ENCODE measurements around the gene CCDC88B.
"Not testable (repeated sequence)": the region's sequence is repeated elsewhere in the genome, so short reads cannot be mapped to it uniquely, and the experiment has no call there.

Gene CCDC88B

DNA sequence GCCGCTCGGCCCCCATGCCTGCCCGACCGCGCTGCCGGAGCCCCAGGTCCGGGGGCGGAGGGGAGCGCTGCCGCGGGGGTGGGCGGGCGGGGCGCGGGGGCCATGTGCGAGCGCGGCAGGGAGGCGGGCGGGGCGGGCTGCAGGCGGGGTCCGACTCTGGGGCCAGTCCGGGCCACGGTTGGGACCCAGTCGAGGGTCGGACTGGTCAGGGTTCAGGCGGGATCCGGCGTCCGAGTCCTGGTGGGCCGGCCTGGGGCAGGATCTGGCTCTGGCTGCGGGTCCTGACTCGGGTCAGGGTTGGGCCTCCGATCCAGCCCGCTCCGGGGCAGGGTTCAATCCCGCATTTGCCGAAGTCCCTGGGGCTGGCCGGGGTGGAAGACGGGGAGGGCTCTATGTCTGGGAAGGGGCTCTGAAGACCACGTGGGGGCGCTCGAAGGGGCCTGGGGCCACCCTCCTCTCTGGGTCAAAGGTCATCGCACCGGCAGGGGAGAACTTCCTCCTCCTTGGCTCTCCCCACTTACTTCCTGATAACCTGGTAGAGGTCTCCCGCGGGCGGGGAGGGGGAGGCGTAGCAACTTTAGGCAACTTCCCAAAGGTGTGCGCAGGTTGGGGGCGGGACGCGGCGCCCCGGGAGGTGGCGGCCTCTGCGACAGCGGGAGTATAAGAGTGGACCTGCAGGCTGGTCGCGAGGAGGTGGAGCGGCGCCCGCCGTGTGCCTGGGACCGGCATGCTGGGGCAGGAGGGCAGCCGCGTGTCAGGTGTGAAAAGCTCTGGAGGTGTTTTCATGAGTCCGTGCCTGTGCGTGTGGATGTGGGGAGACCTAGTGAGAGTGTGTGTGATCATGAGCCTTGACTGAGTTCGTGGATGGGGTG is 34.1 kb upstream of the CCDC88B start:
- no peak for DNase-seq (ENCODE audit: low spot score)

DNA sequence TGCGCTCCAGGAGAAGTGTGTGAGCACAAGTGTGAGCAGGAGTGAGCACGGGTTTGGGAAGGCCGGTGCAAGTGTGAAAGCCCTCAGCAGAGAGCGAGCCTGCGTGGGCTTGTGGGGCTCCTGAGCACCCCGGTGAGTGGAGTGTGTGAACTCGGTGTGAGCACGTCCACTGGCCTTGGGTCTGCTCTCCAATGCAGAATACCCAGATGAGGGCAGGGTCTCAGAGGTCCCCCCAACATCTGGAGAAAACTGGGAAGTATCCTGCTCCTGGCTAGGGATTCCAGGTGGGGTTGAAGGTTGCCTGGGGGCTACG is 33.5 kb upstream of the CCDC88B start:
- no peak for DNase-seq (ENCODE audit: low spot score)

DNA sequence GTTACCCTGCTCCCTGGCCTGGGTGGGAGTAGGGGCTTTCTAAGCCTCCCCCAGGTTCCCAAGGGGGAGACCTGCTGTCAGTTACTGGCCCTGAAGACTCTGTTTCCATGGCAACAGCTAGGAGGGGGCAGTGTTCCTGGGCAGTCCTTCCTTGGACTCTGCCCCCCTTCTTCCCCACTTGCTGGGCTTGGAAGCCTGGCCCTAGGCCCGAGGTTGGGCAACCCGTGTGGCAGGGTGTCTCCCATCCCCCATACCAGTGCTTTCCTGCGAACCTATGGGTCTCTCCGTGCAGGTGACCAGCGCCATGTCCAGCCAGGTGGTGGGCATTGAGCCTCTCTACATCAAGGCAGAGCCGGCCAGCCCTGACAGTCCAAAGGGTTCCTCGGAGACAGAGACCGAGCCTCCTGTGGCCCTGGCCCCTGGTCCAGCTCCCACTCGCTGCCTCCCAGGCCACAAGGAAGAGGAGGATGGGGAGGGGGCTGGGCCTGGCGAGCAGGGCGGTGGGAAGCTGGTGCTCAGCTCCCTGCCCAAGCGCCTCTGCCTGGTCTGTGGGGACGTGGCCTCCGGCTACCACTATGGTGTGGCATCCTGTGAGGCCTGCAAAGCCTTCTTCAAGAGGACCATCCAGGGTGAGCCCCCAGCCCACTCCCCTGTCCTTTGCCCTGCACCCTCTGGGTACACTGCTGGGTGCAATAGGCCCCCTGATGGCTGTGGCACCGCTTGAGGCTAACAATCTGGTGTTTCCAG is 33.0 kb upstream of the CCDC88B start:
- no peak for DNase-seq (ENCODE audit: low spot score)

DNA sequence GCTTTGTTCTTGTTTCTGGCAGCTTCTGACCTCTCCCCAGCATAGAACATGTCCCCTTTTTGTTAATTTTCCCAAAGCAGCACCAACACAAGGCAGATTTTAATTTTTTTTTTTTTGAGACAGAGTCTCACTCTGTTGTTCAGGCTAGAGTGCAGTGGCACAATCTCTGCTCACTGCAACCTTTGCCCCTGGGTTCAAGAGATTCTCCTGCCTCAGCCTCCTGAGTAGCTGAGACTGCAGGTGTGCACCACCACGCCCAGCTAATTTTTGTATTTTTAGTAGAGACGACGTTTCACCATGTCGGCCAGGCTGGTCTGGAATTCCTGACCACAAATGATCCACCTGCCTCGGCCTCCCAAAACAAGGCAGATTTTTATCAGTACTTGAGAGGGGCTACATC is 32.2 kb upstream of the CCDC88B start:
- DNase-seq (ENCODE audit: low spot score) = not testable (repeated sequence)

DNA sequence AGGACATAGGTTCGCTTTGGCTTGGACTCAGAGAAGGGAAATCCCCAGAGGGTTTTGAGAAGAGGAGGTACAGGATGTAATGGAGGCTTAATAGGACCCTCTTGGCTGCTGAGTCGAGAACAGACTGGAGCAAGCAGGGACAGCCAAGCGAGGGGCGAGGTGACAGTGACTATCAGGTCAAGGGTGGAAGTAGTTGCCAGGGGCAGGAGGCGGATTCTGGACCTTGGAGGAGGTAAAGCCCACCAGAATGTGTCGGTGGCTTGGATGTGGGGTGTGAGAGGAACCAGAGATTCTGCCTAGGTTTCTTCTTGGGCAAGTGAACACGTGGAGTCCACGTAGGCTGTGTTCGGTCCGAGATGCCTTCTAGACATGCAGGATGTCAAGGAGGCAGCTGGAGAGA is 27.1 kb upstream of the CCDC88B start:
- no peak for DNase-seq (ENCODE audit: low spot score)

DNA sequence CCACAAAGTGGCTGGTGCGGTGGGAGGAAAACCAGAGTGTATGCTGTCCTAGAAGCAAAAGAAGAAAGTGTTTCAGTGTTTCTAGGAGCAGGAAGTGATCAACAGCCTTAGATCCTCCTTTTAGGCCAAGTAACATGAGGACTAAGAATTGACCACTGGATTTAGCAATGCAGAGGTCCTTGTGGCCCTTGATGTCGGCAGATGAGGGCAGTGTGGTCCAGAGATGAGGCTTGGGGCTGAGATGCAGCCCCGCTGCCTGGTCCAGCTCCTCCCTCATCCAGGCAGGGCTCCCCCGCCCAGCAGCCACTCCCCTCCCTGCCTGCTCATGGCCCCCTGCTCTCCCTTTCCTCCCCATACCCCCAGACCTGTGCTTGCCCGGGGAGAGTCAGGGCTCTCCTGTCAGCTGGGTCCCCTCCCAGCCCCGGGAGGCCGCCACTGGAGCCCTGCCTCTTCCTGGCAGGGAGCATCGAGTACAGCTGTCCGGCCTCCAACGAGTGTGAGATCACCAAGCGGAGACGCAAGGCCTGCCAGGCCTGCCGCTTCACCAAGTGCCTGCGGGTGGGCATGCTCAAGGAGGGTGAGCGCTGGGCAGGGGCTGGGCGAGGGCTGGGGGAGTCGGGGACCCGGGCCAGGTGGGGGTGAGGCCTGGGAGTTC is 26.4 kb upstream of the CCDC88B start:
- DNase-seq (ENCODE audit: low spot score) = no peak

DNA sequence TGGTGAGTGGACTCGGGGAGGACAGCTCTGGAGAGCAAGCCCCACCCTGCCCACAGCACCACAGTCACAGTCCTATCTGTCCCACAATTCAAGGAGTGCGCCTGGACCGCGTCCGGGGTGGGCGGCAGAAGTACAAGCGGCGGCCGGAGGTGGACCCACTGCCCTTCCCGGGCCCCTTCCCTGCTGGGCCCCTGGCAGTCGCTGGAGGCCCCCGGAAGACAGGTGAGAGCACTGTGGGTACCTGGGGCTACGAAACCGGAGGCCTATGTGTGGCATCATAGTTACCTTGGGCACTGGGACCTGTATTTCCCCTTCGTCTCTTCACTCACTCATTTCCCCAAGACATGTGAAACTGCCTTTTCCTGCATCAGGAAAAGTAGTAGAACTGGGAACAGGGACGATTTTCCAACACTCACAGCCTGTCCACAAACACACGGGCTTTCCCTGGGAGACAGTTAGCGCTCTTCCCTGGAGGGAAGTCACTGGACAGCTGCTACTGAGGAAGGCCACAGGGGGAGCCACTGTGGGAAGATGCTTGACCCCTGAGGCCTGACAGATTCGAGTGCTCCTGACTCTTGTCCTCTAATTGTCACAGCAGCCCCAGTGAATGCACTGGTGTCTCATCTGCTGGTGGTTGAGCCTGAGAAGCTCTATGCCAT is 25.7 kb upstream of the CCDC88B start:
- no peak for DNase-seq (ENCODE audit: low spot score)

DNA sequence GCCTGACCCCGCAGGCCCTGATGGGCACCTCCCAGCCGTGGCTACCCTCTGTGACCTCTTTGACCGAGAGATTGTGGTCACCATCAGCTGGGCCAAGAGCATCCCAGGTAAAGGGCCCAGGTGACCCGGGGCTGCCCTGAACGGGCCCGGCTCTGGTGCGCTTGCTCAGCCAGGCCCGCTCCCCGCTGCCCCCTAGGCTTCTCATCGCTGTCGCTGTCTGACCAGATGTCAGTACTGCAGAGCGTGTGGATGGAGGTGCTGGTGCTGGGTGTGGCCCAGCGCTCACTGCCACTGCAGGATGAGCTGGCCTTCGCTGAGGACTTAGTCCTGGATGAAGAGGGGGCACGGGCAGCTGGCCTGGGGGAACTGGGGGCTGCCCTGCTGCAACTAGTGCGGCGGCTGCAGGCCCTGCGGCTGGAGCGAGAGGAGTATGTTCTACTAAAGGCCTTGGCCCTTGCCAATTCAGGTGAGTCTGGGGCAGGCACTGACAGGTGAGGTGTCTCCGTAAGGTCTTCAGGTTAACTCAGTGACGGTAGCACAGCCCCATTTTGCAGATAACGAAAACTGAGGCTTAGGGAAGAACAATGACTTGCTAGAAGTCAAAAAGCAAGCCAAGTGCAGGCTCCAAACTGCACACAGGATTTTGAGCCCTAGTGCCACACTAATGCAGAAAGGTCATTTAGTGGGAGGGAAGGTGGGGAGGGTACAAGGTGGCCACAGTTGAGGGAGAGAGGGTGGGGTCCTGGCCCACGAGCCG is 25.0 kb upstream of the CCDC88B start:
- no peak for DNase-seq (ENCODE audit: low spot score)

DNA sequence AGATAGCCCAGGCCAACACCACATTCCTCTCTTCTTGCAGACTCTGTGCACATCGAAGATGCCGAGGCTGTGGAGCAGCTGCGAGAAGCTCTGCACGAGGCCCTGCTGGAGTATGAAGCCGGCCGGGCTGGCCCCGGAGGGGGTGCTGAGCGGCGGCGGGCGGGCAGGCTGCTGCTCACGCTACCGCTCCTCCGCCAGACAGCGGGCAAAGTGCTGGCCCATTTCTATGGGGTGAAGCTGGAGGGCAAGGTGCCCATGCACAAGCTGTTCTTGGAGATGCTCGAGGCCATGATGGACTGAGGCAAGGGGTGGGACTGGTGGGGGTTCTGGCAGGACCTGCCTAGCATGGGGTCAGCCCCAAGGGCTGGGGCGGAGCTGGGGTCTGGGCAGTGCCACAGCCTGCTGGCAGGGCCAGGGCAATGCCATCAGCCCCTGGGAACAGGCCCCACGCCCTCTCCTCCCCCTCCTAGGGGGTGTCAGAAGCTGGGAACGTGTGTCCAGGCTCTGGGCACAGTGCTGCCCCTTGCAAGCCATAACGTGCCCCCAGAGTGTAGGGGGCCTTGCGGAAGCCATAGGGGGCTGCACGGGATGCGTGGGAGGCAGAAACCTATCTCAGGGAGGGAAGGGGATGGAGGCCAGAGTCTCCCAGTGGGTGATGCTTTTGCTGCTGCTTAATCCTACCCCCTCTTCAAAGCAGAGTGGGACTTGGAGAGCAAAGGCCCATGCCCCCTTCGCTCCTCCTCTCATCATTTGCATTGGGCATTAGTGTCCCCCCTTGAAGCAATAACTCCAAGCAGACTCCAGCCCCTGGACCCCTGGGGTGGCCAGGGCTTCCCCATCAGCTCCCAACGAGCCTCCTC is 24.1 kb upstream of the CCDC88B start:
- not testable (repeated sequence) for DNase-seq (ENCODE audit: low spot score)

DNA sequence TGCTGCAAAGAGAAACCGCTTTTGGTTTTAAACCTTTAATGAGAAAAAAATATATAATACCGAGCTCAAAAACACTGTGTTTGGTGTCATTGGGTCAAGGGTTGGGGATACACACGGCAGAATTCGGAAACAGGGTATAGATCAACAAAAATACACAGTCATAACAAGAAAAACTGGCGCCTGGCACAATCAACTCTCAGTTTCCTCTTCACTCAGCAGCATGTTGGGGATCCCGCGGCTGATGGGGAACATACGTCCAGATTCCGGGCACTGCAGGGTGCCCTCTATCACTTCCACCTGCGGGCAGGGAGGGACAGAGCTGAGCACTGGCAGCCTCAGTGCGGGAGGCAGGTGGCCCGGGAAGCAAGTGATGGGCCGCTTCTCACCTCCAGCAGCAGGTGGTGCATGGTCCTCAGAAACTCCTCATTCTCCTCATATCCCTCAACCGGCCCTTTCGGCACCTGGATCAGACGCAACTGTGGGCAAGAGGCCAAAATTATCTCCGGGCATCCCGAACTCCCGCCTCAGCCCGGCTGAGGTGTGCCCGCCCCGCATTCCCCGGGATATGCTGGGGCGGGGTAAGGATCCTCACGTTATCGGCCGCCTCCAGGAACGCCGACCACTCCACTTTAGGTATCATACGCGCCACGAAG is 23.2 kb upstream of the CCDC88B start:
- no peak for DNase-seq (ENCODE audit: low spot score)

DNA sequence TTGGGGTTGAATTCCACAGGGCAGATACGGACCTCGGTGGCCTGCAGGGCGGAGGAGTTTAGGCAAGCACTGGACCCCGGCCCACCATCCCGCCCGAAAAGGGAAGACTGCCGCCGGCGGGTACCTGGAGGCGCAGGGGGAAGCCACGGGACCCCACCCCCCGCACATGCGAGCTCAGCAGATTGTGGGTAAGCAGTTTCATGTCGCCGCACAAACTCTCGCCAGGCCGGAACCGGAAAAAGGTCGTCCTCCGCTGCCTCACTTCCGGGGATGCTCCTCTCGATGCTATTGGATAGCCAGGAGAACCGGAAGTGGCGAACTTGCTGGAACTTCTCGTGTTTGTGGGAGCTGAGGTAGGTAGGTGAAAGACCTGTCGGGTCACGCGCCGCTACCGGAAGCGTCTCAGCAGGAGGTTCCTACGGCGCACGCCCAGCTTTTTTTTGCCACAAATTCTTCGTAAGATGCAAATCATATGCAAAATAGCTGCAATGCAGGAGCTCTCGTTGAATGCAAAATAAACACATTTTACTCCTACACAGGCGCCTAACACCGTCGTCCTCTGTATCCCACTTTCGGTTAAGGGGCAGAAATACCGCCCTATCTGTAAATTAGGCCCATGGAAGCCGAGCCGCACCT is 22.6 kb upstream of the CCDC88B start, which contains the start of gene TRMT112:
Gene TRMT112 (minus strand): TSS at position 235 of the 636 bp plus-strand sequence. CDS start 33 bp downstream, at position 202.
- peak; percentile 99 for DNase-seq (ENCODE audit: low spot score)

DNA sequence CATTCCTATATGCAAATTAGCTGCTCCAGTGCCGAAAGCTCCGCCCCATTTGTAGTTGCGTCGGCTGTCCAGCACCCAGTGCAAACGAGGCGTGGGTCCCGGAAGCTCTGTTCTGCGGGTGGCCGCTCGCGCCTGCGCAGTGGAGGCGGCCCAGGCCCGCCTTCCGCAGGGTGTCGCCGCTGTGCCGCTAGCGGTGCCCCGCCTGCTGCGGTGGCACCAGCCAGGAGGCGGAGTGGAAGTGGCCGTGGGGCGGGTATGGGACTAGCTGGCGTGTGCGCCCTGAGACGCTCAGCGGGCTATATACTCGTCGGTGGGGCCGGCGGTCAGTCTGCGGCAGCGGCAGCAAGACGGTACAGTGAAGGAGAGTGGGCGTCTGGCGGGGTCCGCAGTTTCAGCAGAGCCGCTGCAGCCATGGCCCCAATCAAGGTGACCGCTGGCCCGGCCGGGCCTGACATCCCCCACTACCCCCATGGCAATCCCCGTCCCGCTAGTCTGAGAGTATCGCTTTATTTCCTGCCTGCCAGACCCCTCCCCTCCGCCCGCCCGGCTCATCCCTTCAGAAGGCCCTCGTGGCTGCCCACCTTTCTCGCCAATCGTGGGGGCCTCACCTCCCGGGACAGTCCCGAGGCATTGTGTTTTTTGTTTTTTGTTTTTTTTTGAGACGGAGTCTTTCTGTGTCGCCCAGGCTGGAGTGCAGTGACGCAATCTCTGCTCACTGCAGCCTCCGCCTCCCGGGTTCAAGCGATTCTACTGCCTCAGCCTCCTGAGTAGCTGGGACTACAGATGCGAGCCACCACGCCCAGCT is 21.8 kb upstream of the CCDC88B start, which contains the start of gene PRDX5:
Gene PRDX5 (plus strand): TSS at position 161 of the 805 bp plus-strand sequence. CDS start 95 bp downstream, at position 256.
- peak; percentile 98 for DNase-seq (ENCODE audit: low spot score)

DNA sequence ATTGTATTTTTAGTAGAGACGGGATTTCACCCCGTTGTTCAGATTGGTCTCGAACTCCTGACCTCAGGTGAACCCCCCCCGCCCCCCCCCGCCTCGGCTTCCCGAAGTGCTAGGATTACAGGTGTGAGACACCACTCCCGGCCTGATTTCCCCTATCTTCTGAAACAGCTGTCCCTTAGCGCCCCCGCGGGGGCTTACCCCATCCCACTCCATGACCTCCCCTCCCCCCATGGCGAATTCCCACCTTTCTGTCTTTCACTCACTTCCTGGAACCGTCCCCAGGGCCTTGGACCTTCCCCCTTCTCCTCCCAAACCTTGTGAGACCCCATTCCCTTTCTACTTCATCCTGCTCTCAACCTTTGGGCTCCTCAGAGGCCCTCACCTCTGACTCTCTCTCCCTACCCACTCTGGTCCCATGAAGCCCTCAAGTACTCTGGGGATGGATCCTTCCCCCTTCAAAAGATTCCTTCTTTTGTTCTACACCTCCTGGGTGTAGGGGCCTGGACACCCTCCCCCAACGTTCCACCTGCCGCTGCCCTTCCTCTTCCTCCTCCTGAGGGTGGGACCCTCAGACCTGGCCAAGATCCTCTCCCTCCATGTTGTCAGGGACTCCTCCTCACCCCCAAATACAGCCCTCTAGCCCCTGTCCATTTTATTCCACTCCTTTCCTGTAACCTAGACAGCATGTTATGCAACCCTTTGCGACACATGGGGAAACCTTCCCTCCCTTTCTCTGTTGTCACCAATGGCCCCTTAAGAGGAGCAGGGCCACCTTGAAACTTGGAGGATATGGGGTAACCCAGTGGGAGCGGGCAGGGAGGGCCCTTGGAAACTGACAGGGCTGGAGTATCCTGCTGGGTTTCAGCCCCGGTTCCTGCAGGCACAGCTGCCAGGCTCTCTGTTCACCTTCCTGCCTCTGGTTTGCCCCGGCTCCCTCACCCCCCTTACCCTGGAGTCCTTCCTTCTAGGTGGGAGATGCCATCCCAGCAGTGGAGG is 20.9 kb upstream of the CCDC88B start:
- no peak for DNase-seq (ENCODE audit: low spot score)

DNA sequence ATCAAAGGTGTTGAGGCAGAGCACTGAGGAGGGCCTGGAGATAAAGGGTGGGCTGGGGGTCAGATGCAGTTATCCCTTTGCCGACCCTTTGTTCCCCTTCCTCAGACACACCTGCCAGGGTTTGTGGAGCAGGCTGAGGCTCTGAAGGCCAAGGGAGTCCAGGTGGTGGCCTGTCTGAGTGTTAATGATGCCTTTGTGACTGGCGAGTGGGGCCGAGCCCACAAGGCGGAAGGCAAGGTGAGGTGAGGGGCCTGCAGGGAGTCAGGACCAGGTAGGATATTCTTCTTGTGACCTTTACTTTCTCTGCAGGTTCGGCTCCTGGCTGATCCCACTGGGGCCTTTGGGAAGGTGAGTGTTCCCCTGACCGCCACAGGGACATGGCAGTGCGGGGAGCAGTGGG is 19.4 kb upstream of the CCDC88B start:
- no peak for DNase-seq (ENCODE audit: low spot score)

DNA sequence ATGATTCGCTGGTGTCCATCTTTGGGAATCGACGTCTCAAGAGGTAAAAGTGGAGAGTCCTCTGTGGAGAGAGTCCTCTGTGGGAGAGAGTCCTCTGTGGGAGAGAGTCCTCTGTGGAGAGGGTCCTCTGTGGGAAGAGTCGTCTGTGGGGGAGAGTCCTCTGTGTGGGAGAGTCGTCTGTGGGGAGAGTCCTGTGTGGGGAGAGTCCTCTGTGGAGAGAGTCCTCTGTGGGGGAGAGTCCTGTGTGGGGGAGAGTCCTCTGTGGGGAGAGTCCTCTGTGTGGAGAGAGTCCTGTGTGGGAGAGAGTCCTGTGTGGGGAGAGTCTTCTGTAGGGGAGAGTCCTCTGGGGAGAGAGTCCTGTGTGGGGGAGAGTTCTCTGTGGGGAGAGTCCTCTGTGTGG is 19.0 kb upstream of the CCDC88B start:
- DNase-seq (ENCODE audit: low spot score) = no peak

DNA sequence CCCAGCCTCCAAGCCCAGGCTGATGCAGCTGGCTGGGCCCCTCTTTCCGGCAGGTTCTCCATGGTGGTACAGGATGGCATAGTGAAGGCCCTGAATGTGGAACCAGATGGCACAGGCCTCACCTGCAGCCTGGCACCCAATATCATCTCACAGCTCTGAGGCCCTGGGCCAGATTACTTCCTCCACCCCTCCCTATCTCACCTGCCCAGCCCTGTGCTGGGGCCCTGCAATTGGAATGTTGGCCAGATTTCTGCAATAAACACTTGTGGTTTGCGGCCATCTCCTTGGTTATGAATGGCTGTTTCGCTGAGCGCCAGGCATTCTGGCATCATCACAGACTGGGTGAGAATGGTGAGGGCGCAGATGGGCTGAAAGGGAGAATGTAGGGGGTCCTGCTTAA is 18.5 kb upstream of the CCDC88B start:
- DNase-seq (ENCODE audit: low spot score) = no peak

DNA sequence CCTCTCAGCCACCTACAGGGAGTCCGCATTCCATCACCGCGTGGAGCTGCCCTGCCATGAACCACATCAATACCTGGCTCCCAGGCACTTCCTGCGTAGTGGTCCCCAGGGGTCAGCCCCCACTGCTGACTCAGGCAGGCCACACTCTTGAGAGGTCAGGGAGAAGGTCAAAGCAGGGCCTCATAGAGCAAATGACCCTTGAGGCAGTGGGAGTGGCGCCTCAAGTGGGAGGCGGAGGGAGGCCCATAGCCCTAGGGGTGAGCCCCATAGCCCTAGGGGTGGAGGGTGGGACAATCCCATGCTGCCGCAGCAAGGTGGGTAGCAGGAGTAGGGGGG is 17.1 kb upstream of the CCDC88B start:
- DNase-seq (ENCODE audit: low spot score) = no peak
